ENCODE results near the gene ITGA2B. TPM values are rescaled to one million over a fixed set of nuclear protein-coding genes. Genes with fewer than 3 reads are reported as not detected.

Gene ITGA2B
- total RNA-seq, 1 experiment from 2014 or later: 8.3 TPM

GRCh38 chr17:44351961-44352827 lies 37.3 kb downstream of the ITGA2B start:
- WGBS (ENCODE audit: extremely low coverage, insufficient read length, low lambda C conversion rate): no CpG with 5 or more reads among the region's 36 CpGs
- Histone ChIP-seq H2AK5ac (ENCODE audit: insufficient read length, low read length) (no peak overlapping the region), H2BK120ac (ENCODE audit: low read depth, low read length, poor library complexity, severe bottlenecking) (no peak overlapping the region), H2BK15ac (ENCODE audit: low read depth, low read length) (no peak overlapping the region), H2AFZ (ENCODE audit: low read length) (no peak overlapping the region), H3K18ac (ENCODE audit: insufficient read length, low read depth, low read length) (no peak overlapping the region), H3T11ph (ENCODE audit: low read length) (no peak overlapping the region), H4K91ac (ENCODE audit: insufficient read length, low read depth, low read length) (no peak overlapping the region), H3K14ac (ENCODE audit: insufficient read depth, low read length) (no peak overlapping the region), H3K23me2 (ENCODE audit: insufficient read length, low read depth, low read length, poor library complexity, severe bottlenecking) (peaks cover 3% of the 10 kb centered on the region), H4K5ac (ENCODE audit: insufficient read length, low read depth, low read length) (no peak overlapping the region), H3K9ac (ENCODE audit: extremely low read depth, insufficient read length, low read length) (no peak overlapping the region), H3K27ac (ENCODE audit: insufficient read length, low read depth, low read length) (no peak overlapping the region), H2BK5ac (ENCODE audit: insufficient read length, low read length) (no peak overlapping the region), H3K27me3 (ENCODE audit: insufficient read depth, low read length) (no peaks in the 10 kb centered on the region), H4K8ac (replicated peaks; ENCODE audit: insufficient read length, low read depth, low read length) (no peak overlapping the region), H3K9me3 (ENCODE audit: control insufficient read depth, low read depth, low read length) (no peaks in the 10 kb centered on the region), H3K56ac (ENCODE audit: insufficient read length, low read depth, low read length) (no peak overlapping the region), H3K79me2 (ENCODE audit: insufficient read depth, low read length) (no peaks in the 10 kb centered on the region), H2BK12ac (ENCODE audit: insufficient read length, low read depth, low read length) (no peak overlapping the region), H3K79me1 (ENCODE audit: insufficient read depth, low read depth, low read length, poor library complexity, severe bottlenecking) (no peaks in the 10 kb centered on the region), H3K4ac (ENCODE audit: low read depth, low read length) (no peak overlapping the region), H4K20me1 (ENCODE audit: control insufficient read depth, insufficient read depth, insufficient read length) (no peaks in the 10 kb centered on the region), H3K23ac (ENCODE audit: insufficient read length, low read depth, low read length) (no peak overlapping the region), H3K4me1 (ENCODE audit: insufficient read depth, low read length) (no peaks in the 10 kb centered on the region), H2BK20ac (ENCODE audit: low read depth, low read length, poor library complexity, severe bottlenecking) (no peak overlapping the region), H3K4me2 (ENCODE audit: insufficient read depth, insufficient read length, low read length) (no peak overlapping the region)
- Mint-ChIP-seq H3K9me3 (no peaks in the 10 kb centered on the region; a peak in 1 of 5 replicates), H3K4me1 (peaks cover 0 to 8% of the 10 kb centered on the region in 2 experiments; a peak in 2 of 4 replicates), H3K27me3 (ENCODE audit: low read depth) (peaks cover 5% of the 10 kb centered on the region; the same call in 1 of the 2 replicates), H3K4me3 (peak overlapping the region in 1 of 2 experiments; percentile 77; a peak in 1 of 5 replicates), H3K27ac (no peak overlapping the region), H3K36me3 (ENCODE audit: insufficient read depth in 1 of 3, low read depth in 3 of 3) (peaks cover 3 to 17% (median 6%) of the 10 kb centered on the region in 3 experiments; a peak in 6 of 7 replicates)
- peak; percentile 30 for DNase-seq
- no peak for TF ChIP-seq CTCF (conservative IDR thresholded peaks at IDR 0.05)

All from H9 (cell line).